GM18873 (cell line): Measurements from ENCODE around the gene DIPK1A.

Source experiments
- ATAC-seq: cut with Tn5 transposase; IDR thresholded peaks from one replicate; pipeline ENCODE4 v1.9.1; 2021; ENCODE audit warnings: mild to moderate bottlenecking, moderate library complexity, moderate number of reproducible peaks; ENCODE audit not compliant: unreplicated experiment, low FRiP score

The DIPK1A gene

DNA sequence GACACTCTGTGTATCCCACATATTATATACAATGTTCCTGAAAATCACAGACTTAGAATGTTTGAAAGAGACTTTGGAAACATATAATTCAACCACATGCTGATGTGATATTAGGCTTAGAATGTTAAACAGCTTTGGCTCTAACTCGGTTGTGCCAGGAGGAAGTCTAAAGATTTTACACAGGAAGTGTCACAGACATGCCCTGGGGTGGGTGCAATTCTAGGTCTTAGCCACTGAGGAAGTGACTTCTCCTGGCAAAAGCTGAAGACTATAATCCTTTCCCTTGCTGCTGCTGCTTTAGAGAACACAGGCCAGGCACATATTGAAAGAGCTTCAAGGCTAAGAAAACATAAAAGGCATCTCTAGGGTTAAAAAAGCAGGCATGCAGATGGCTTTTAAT is 78.4 kb downstream of the DIPK1A start:
- no peak for ATAC-seq

DNA sequence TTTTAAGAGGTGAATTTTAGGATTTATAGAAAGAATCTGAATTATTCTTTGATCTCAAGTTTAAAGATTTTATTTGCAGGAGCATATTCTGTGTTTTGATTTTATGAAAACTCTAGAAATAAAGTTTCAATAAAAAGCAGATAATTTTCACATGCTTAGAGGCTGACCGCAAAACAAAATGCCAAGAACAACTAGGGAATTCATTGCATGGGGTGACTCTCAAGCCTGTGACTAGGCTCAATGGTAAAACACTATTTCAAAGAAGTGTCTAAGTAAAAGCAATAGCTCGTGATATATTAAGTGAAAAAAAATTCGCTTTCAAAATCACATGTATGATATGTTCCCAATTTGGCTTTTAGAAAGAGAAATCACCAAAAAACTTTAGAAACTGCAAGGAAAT is 79.9 kb downstream of the DIPK1A start:
- no peak for ATAC-seq

DNA sequence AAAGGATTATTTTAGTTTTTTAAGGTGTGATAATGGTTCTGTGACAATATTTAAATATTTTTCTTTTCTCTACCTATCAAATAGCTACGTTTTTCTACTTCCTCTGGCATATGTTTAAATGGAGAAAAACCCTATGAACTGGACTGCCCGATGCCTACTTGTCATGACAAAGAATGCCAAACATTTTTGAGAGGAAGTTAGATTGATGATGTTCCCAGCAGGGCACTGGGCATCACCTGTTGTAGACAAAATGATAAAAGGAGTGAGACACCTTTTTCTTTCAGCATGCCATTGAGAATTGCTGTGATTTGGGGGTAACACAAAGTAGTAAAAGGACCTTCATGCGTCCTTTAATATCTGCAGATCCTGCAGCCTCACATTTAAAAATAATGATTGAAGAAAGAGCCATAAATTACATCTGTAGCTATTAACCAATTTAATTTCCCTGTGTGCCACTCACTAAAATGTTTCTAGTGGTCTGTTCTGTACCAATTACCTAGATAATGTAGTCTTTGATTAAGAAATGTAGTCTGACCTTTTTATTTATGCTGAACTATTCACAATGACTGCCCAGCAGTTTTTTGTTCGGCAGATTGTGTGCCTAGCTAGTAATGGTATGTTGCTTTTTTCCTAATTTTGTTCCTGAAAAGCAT is 81.8 kb downstream of the DIPK1A start:
- no peak for ATAC-seq

DNA sequence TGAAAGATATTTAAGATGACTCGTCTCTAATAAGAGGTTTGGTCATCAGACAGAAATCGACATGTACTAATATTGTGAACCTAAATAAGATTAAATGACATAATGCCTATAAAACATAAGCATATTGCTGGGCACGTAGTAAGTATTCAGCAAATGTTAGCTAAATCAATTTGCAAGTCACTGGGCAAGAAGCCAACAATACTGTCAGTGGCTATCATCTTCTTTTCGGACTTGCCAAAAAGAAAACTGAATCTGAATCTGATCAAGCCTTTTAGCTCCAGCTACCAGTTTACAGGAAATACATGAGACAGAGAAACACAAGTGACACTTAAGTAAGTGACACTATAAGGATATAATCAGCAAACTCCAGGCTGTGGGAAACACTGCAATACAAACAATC is 83.5 kb downstream of the DIPK1A start:
- ATAC-seq = no peak

DNA sequence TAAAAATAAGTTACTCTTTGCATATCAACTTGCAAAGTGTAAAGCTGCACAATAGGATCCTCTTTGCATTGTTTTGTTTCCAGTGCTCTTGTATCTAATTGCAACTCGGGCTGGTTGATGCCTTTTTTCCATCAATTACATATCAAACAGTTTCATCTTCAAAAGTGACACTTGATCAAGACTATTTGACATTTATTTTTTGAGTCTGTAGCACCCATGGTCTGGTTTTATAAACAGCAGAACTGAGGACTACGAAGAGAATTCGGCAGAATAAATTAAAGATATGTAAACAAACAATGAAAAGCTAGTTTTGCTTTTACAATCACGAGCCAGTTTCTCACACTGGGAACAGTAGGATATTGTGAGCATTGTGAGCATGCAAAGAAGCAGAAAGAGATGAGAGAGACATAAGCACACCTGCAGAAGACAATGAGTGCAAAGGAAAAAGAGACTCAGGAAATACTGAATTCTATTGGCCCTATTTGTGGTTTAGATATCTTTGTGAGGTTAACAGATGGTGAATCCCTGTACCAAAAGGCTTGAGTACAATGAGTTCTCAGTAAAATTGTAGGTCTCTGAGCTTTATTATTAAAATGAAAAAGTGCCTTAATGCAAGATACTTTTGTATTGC is 84.1 kb downstream of the DIPK1A start:
- no peak for ATAC-seq

- ATAC-seq = no peak
Measured at GRCh38 chr1:92876351-92876750, 84.9 kb downstream of the DIPK1A start.

- ATAC-seq = no peak
Measured at GRCh38 chr1:92874987-92875386, 86.3 kb downstream of the DIPK1A start.

GRCh38 chr1:92872719-92873118 is 88.5 kb downstream of the DIPK1A start:
- no peak for ATAC-seq

- ATAC-seq = no peak
Measured at GRCh38 chr1:92870591-92870990, 90.7 kb downstream of the DIPK1A start.

DNA sequence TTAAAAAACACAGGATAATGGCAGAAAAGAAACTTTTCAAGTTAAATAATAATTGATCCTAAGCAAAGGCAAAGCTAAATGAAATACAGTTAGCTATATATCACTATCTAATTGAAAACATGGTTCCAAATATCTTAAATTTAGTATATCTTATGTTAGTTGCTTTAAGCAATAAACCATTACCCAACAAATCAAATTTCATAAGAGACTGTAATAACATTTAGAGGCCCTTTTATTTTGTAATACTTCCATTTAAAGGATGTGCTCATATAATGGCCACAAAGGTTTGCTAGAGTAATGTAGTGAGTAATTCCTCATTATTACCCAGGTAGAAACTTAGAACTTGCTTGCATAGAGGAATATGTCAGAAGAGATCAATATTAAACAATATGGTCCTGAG is 97.1 kb downstream of the DIPK1A start:
- no peak for ATAC-seq

DNA sequence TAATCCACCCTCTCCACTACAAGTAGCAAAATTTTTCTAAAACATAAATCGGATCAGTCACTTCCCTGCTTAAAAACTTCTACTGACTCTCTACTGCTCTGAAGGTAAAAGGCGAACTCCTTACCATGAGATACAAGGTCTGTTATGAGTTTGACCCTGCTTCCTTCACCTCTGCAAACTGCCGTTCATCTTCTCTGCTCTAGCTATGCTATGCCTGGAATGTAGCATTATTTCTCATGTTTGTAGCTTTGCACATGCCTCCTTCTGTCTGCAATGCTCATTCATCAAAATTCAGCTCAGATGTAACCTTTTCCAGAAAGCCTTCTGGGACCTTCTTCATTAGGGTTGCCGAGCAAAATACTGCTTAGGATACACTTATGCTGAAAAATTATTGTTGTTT is 98.7 kb downstream of the DIPK1A start:
- no peak for ATAC-seq

DNA sequence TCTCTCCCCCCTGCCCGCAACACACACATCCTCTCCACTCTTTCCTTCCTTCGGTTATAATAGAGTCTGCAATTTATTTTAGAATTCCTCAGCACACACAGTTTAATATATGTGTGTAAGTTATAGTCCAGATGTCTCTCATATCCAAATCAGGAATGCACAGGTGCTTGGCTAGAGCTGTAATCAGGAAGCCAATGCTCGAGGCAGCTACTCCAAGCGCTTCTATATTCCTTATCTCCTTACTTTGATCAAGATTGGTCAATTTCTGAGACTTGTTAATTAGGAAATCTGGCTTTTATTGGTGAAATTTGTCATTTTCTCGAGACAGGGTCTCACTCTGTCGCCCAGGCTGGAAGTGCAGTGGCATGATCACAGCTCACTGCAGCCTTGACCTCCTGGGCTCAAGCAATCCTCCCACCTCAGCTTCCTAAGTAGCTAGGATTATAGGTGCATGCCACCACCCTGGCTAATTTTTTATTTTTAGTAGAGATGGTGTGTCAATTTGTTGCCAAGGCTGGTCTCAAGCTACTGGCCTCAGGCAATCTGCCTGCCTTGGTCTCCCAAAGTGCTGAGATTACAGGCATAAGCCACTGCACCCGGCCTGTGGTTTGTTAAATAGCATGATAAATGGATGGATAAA is 101.7 kb downstream of the DIPK1A start:
- ATAC-seq = no peak

- ATAC-seq = no peak
Measured at GRCh38 chr1:92858564-92859399, 102.5 kb downstream of the DIPK1A start.

DNA sequence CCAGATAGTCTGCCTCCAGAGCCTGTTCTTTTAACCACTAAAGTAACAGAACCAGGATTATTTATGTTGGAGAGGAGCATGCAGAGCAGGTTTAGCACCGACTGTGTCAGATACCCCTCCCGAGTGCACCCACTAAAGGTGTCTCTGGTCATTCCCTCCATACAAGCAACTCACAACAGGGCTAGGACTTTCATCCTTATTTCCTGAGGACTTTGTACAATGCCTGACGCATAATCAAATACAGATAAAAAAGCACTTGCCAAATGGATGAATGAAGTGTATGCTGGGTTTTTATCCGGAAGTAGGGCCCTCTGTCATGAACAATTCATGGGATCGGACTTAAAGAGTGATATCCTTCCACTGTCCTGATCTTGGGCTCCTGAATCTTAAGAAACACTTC is 103.4 kb downstream of the DIPK1A start:
- ATAC-seq = no peak

GRCh38 chr1:92855236-92855635 is 106.0 kb downstream of the DIPK1A start:
- ATAC-seq = no peak

- ATAC-seq = no peak
Measured at GRCh38 chr1:92854101-92854785, 107.0 kb downstream of the DIPK1A start.

- ATAC-seq = no peak
Measured at GRCh38 chr1:92853299-92853698, 108.0 kb downstream of the DIPK1A start.

DNA sequence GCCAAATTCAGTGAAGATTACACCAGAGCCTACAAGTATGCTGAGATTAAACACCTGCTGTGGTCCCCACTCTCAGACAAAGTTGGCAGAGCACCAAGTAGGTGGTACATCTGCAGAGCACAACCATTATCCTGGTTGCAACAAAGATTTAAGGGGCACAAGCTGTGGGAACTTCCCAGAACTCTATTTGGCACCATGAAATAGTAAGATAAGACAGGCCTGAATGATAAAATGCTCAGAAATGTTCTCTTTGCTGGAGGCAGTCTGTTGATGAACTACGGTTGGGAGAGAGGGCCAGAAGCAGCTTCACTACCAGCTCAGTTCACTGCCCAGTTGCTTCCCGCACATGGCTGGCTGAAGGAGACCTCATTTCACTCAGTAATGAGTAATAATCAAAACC is 109.5 kb downstream of the DIPK1A start:
- no peak for ATAC-seq

DNA sequence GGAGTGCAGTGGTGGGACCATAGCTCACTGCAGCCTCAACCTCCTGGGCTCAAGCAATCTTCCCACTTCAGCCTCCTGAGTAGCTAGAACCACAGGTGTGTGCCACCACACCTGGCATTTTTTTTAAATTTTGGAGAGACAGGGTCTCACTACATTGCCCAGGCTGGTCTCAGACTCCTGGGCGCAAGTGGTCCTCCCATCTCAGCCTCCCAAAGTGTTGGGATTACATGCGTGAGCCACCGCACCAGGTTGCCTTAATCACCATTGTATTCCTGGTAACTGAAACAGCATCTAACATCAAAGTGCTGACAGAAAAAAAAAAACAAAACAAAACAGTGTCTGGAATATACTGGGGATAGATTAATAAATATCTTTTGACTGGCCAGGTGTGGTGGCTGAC is 111.2 kb downstream of the DIPK1A start:
- no peak for ATAC-seq

DNA sequence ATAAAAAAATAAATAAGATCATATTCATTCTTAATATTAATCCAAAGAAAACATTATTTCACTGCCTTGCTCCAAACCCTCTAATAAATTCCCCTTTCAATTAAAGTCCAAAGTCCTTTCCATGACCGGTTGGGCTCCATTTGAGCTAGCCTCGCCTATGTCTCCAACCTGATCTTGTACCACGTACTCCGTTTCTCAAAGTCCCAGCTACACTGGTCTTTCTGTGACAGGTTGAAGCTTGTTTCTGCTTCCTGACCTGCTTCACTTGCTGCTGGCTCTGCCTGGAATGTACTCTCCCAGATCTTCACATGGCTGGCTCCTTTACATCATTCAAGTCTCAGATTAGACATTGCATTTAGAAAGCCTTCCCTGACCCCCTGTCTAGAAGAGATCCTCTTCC is 113.1 kb downstream of the DIPK1A start:
- ATAC-seq = no peak

- no peak for ATAC-seq
Measured at GRCh38 chr1:92845908-92846307, 115.4 kb downstream of the DIPK1A start.
